Natural killer cell (primary cell): ENCODE data around the gene CCDC197. TPM values are rescaled to one million over a fixed set of nuclear protein-coding genes. Genes with fewer than 3 reads are reported as not detected.

Source experiments
- ATAC-seq, 3 donors: fragments of 150-1000 bp in 2 of 3; fragments of 200-7000 bp in 1 of 3; cut with Tn5 transposase; 1 replicate in 1 of 3; 2 replicates in 2 of 3; pipeline ENCODE4 v1.10.0; 2021; ENCODE audit warnings: mild to moderate bottlenecking in 2 of 3, moderate library complexity in 2 of 3
- DNase-seq, 2 donors: peaks; one replicate each; pipeline versions ENCODE4 v3.0.0 to v3.0.0-alpha.2; 2013 to 2021; ENCODE audit warnings: mixed read lengths in 1 of 2
- H3K27ac ChIP-seq: one replicate; pipeline ENCODE4 v1.5.1; 2013; ENCODE audit warnings: mild to moderate bottlenecking, low read length
- H3K27me3 ChIP-seq: one replicate; pipeline ENCODE4 v1.6.1; 2013; ENCODE audit warnings: low read length; ENCODE audit not compliant: control insufficient read depth, insufficient read depth
- H3K36me3 ChIP-seq: one replicate; pipeline ENCODE4 v1.6.1; 2013; ENCODE audit warnings: low read length; ENCODE audit not compliant: control insufficient read depth, insufficient read depth
- H3K4me1 ChIP-seq: one replicate; pipeline ENCODE4 v1.6.1; 2013; ENCODE audit warnings: low read length; ENCODE audit not compliant: control insufficient read depth, insufficient read depth
- H3K4me3 ChIP-seq: one replicate; pipeline ENCODE4 v1.5.1; 2013; ENCODE audit warnings: low read length
- H3K9me3 ChIP-seq: one replicate; pipeline ENCODE4 v1.6.1; 2013; ENCODE audit warnings: low read length; ENCODE audit not compliant: control insufficient read depth, insufficient read depth
- H3K27ac Mint-ChIP-seq, 2 donors: one replicate each; pipeline ENCODE4 v1.8.0; 2022; ENCODE audit warnings: mild to moderate bottlenecking in 2 of 2, mixed read lengths in 2 of 2, moderate library complexity in 1 of 2
- H3K27me3 Mint-ChIP-seq, 2 donors: one replicate each; pipeline ENCODE4 v1.8.0; 2022; ENCODE audit warnings: low read depth in 2 of 2, mixed read lengths in 2 of 2
- H3K36me3 Mint-ChIP-seq: one replicate; pipeline ENCODE4 v1.8.0; 2022; ENCODE audit warnings: mixed read lengths
- H3K4me1 Mint-ChIP-seq, 2 donors: one replicate each; pipeline ENCODE4 v1.8.0; 2022; ENCODE audit warnings: mixed read lengths in 2 of 2
- H3K4me3 Mint-ChIP-seq: one replicate; pipeline ENCODE4 v1.8.0; 2022; ENCODE audit warnings: mild to moderate bottlenecking, moderate library complexity, mixed read lengths
- H3K9me3 Mint-ChIP-seq, 2 donors: one replicate each; pipeline ENCODE4 v1.8.0; 2022; ENCODE audit warnings: mixed read lengths in 2 of 2
- CTCF ChIP-seq: fragments of 200-600 bp; IDR thresholded peaks from one replicate; pipeline ENCODE4 v1.8.0; 2022; ENCODE audit warnings: antibody characterized with exemption
- WGBS: methylation state at CpG from one replicate; pipeline ENCODE4 v1.1.7; 2013; ENCODE audit warnings: missing lambda C conversion rate; ENCODE audit not compliant: insufficient coverage; 5-methylcytosine and 5-hydroxymethylcytosine counted together
- intact Hi-C: fragments of 100-400 bp; cut with micrococcal nuclease; formaldehyde crosslinking; loops from one replicate; pipeline ENCODE4 v1.14.2; 2022
- total RNA-seq, 4 donors: library from RNA; stranded (reverse); fragments of 120-200 nt in 1 of 4; gene quantifications; one replicate each; pipeline versions ENCODE4 v1.2.3 to v1.2.4, GENCODE V29; 2013 to 2022

The CCDC197 gene
- total RNA-seq, 3 donors from 2014 or later (not counting 1 experiment from before 2014, with no cell fraction given) = not detected

- H3K9me3 ChIP-seq = no peaks in the 10 kb centered on the region
- TF ChIP-seq CTCF = no peak
- Mint-ChIP-seq H3K27me3 (no peaks in the 10 kb centered on the region), H3K36me3 (no peaks in the 10 kb centered on the region), H3K4me3 (peak overlapping the region; percentile 61), H3K9me3 (peaks cover 3 to 6% of the 10 kb centered on the region in 2 donors), H3K27ac (peak overlapping the region; percentile 95 to 97), H3K4me1 (peaks cover 74 to 83% of the 10 kb centered on the region in 2 donors)
- peak; percentile 59 to 80 for DNase-seq
- peak overlapping the region; percentile 93 for H3K27ac ChIP-seq
- no peak overlapping the region for H3K4me3 ChIP-seq
- H3K4me1 ChIP-seq = peaks cover 87% of the 10 kb centered on the region
- peak; percentile 39 to 73 (median 52) for ATAC-seq
- no peaks in the 10 kb centered on the region for H3K27me3 ChIP-seq
- intact Hi-C loops = loop anchor here (1.0 to 5.0 kb wide), 2 partner anchors 8 to 119 kb away; partner anchors contain the start of genes DDX24 and IFI27L1
- 8% methylated on average over 12 of the region's 16 CpGs for WGBS
- no peaks in the 10 kb centered on the region for H3K36me3 ChIP-seq
Observed at GRCh38 chr14:93962701-93963601, 34.1 kb upstream of the CCDC197 start.

GRCh38 chr14:93963692-93964091 lies 33.4 kb upstream of the CCDC197 start:
- Histone ChIP-seq H3K36me3 (no peaks in the 10 kb centered on the region), H3K27ac (peak overlapping the region; percentile 93), H3K4me3 (no peak overlapping the region), H3K9me3 (no peaks in the 10 kb centered on the region), H3K4me1 (peaks cover 87% of the 10 kb centered on the region), H3K27me3 (no peaks in the 10 kb centered on the region)
- TF ChIP-seq CTCF = no peak
- H3K27me3 Mint-ChIP-seq = no peaks in the 10 kb centered on the region
- no peaks in the 10 kb centered on the region for H3K36me3 Mint-ChIP-seq
- peak overlapping the region; percentile 95 to 97 for H3K27ac Mint-ChIP-seq
- intact Hi-C loops = loop anchor here (1.0 to 5.0 kb wide), 2 partner anchors 8 to 119 kb away; partner anchors contain the start of genes DDX24 and IFI27L1
- DNase-seq = peak in 1 of 2 donors; percentile 35
- ATAC-seq = no peak
- peaks cover 3 to 6% of the 10 kb centered on the region in 2 donors for H3K9me3 Mint-ChIP-seq
- 75% methylated on average over 4 of the region's 4 CpGs for WGBS
- H3K4me3 Mint-ChIP-seq = peak overlapping the region; percentile 61
- peaks cover 67 to 76% of the 10 kb centered on the region in 2 donors for H3K4me1 Mint-ChIP-seq

- H3K36me3 Mint-ChIP-seq = no peaks in the 10 kb centered on the region
- H3K27ac Mint-ChIP-seq = peak overlapping the region; percentile 95 to 97
- ATAC-seq (no peak), DNase-seq (no peak)
- peaks cover 61 to 74% of the 10 kb centered on the region in 2 donors for H3K4me1 Mint-ChIP-seq
- H3K9me3 ChIP-seq = no peaks in the 10 kb centered on the region
- H3K4me3 Mint-ChIP-seq = no peak overlapping the region
- no peak overlapping the region for H3K4me3 ChIP-seq
- no peaks in the 10 kb centered on the region for H3K27me3 ChIP-seq
- H3K36me3 ChIP-seq = no peaks in the 10 kb centered on the region
- H3K27ac ChIP-seq = peak overlapping the region; percentile 93
- peaks cover 3 to 6% of the 10 kb centered on the region in 2 donors for H3K9me3 Mint-ChIP-seq
- 93% methylated on average over 10 of the region's 10 CpGs for WGBS
- H3K27me3 Mint-ChIP-seq = peaks cover 0 to 2% of the 10 kb centered on the region in 2 donors
- H3K4me1 ChIP-seq = peaks cover 86% of the 10 kb centered on the region
- intact Hi-C loops = loop anchor here (5.0 kb wide), 1 partner anchor 118 kb away; the partner anchor contains the start of genes DDX24 and IFI27L1
- no peak for TF ChIP-seq CTCF
Observed at GRCh38 chr14:93964281-93964680, 32.8 kb upstream of the CCDC197 start.
